Natural killer cell (primary cell): Measurements from ENCODE around the gene PRUNE2. TPM values are rescaled to one million over a fixed set of nuclear protein-coding genes. Genes with fewer than 3 reads are reported as not detected.

ENCODE experiments used
- ATAC-seq, 3 donors: fragments of 150-1000 bp in 2 of 3; fragments of 200-7000 bp in 1 of 3; cut with Tn5 transposase; 1 replicate in 1 of 3; 2 replicates in 2 of 3; pipeline ENCODE4 v1.10.0; 2021; ENCODE audit warnings: mild to moderate bottlenecking in 2 of 3, moderate library complexity in 2 of 3
- DNase-seq, 2 donors: peaks; one replicate each; pipeline versions ENCODE4 v3.0.0 to v3.0.0-alpha.2; 2013 to 2021; ENCODE audit warnings: mixed read lengths in 1 of 2
- H3K27ac ChIP-seq: one replicate; pipeline ENCODE4 v1.5.1; 2013; ENCODE audit warnings: mild to moderate bottlenecking, low read length
- H3K27me3 ChIP-seq: one replicate; pipeline ENCODE4 v1.6.1; 2013; ENCODE audit warnings: low read length; ENCODE audit not compliant: control insufficient read depth, insufficient read depth
- H3K36me3 ChIP-seq: one replicate; pipeline ENCODE4 v1.6.1; 2013; ENCODE audit warnings: low read length; ENCODE audit not compliant: control insufficient read depth, insufficient read depth
- H3K4me1 ChIP-seq: one replicate; pipeline ENCODE4 v1.6.1; 2013; ENCODE audit warnings: low read length; ENCODE audit not compliant: control insufficient read depth, insufficient read depth
- H3K4me3 ChIP-seq: one replicate; pipeline ENCODE4 v1.5.1; 2013; ENCODE audit warnings: low read length
- H3K9me3 ChIP-seq: one replicate; pipeline ENCODE4 v1.6.1; 2013; ENCODE audit warnings: low read length; ENCODE audit not compliant: control insufficient read depth, insufficient read depth
- H3K27ac Mint-ChIP-seq, 2 donors: one replicate each; pipeline ENCODE4 v1.8.0; 2022; ENCODE audit warnings: mild to moderate bottlenecking in 2 of 2, mixed read lengths in 2 of 2, moderate library complexity in 1 of 2
- H3K27me3 Mint-ChIP-seq, 2 donors: one replicate each; pipeline ENCODE4 v1.8.0; 2022; ENCODE audit warnings: low read depth in 2 of 2, mixed read lengths in 2 of 2
- H3K36me3 Mint-ChIP-seq: one replicate; pipeline ENCODE4 v1.8.0; 2022; ENCODE audit warnings: mixed read lengths
- H3K4me1 Mint-ChIP-seq, 2 donors: one replicate each; pipeline ENCODE4 v1.8.0; 2022; ENCODE audit warnings: mixed read lengths in 2 of 2
- H3K4me3 Mint-ChIP-seq: one replicate; pipeline ENCODE4 v1.8.0; 2022; ENCODE audit warnings: mild to moderate bottlenecking, moderate library complexity, mixed read lengths
- H3K9me3 Mint-ChIP-seq, 2 donors: one replicate each; pipeline ENCODE4 v1.8.0; 2022; ENCODE audit warnings: mixed read lengths in 2 of 2
- CTCF ChIP-seq: fragments of 200-600 bp; IDR thresholded peaks from one replicate; pipeline ENCODE4 v1.8.0; 2022; ENCODE audit warnings: antibody characterized with exemption
- WGBS: methylation state at CpG from one replicate; pipeline ENCODE4 v1.1.7; 2013; ENCODE audit warnings: missing lambda C conversion rate; ENCODE audit not compliant: insufficient coverage; 5-methylcytosine and 5-hydroxymethylcytosine counted together
- intact Hi-C: fragments of 100-400 bp; cut with micrococcal nuclease; formaldehyde crosslinking; loops from one replicate; pipeline ENCODE4 v1.14.2; 2022
- total RNA-seq, 4 donors: library from RNA; stranded (reverse); fragments of 120-200 nt in 1 of 4; gene quantifications; one replicate each; pipeline versions ENCODE4 v1.2.3 to v1.2.4, GENCODE V29; 2013 to 2022

The PRUNE2 gene
- total RNA-seq, 3 donors from 2014 or later (not counting 1 experiment from before 2014, with no cell fraction given): 0.43 to 0.45 TPM; not detected in 1

GRCh38 chr9:76567086-76567485, 338.8 kb downstream of the PRUNE2 start:
- intact Hi-C loops: no loop called here
- no peak for ATAC-seq
- no peak for DNase-seq
- Histone ChIP-seq H3K9me3 (peaks cover 6% of the 10 kb centered on the region), H3K4me3 (no peak overlapping the region), H3K4me1 (peaks cover 22% of the 10 kb centered on the region), H3K27me3 (no peaks in the 10 kb centered on the region), H3K36me3 (no peaks in the 10 kb centered on the region), H3K27ac (no peak overlapping the region)
- no peak overlapping the region for H3K4me3 Mint-ChIP-seq
- peaks cover 0 to 2% of the 10 kb centered on the region in 2 donors for H3K9me3 Mint-ChIP-seq
- peaks cover 8% of the 10 kb centered on the region for H3K36me3 Mint-ChIP-seq
- peaks cover 59 to 63% of the 10 kb centered on the region in 2 donors for H3K4me1 Mint-ChIP-seq
- no peak for TF ChIP-seq CTCF
- no peak overlapping the region for H3K27ac Mint-ChIP-seq
- WGBS: no CpG with 5 or more reads among the region's 2 CpGs
- no peaks in the 10 kb centered on the region for H3K27me3 Mint-ChIP-seq

GRCh38 chr9:76564297-76564696, 341.6 kb downstream of the PRUNE2 start:
- Histone ChIP-seq H3K27ac (no peak overlapping the region), H3K4me1 (peaks cover 10% of the 10 kb centered on the region), H3K27me3 (no peaks in the 10 kb centered on the region), H3K36me3 (no peaks in the 10 kb centered on the region), H3K4me3 (no peak overlapping the region), H3K9me3 (no peaks in the 10 kb centered on the region)
- ATAC-seq: no peak
- Mint-ChIP-seq H3K27ac (peak overlapping the region in 1 of 2 donors; percentile 6), H3K9me3 (peaks cover 0 to under 1% of the 10 kb centered on the region in 2 donors), H3K36me3 (peaks cover 8% of the 10 kb centered on the region), H3K4me3 (no peak overlapping the region), H3K4me1 (peaks cover 35 to 47% of the 10 kb centered on the region in 2 donors), H3K27me3 (no peaks in the 10 kb centered on the region)
- intact Hi-C loops: no loop called here
- no peak for DNase-seq
- no peak for TF ChIP-seq CTCF

GRCh38 chr9:76562511-76562911, 343.4 kb downstream of the PRUNE2 start:
- no peaks in the 10 kb centered on the region for H3K27me3 ChIP-seq
- peak; percentile 38 to 59 (median 48) for ATAC-seq
- H3K27me3 Mint-ChIP-seq: peaks cover 0 to 2% of the 10 kb centered on the region in 2 donors
- intact Hi-C loops: loop anchor here (1.0 kb wide), 1 partner anchor 15 kb away; no protein-coding TSS in a partner anchor
- no peaks in the 10 kb centered on the region for H3K9me3 Mint-ChIP-seq
- TF ChIP-seq CTCF: no peak
- peaks cover 24 to 29% of the 10 kb centered on the region in 2 donors for H3K4me1 Mint-ChIP-seq
- H3K9me3 ChIP-seq: no peaks in the 10 kb centered on the region
- H3K27ac ChIP-seq: peak overlapping the region; percentile 3
- peak overlapping the region; percentile 35 to 37 for H3K27ac Mint-ChIP-seq
- H3K4me3 Mint-ChIP-seq: no peak overlapping the region
- no peak for DNase-seq
- H3K4me1 ChIP-seq: peaks cover 10% of the 10 kb centered on the region
- H3K36me3 Mint-ChIP-seq: peaks cover 4% of the 10 kb centered on the region
- no peak overlapping the region for H3K4me3 ChIP-seq
- H3K36me3 ChIP-seq: no peaks in the 10 kb centered on the region

GRCh38 chr9:76561900-76562299, 344.0 kb downstream of the PRUNE2 start:
- Histone ChIP-seq H3K4me3 (no peak overlapping the region), H3K4me1 (peaks cover 10% of the 10 kb centered on the region), H3K9me3 (no peaks in the 10 kb centered on the region), H3K27me3 (no peaks in the 10 kb centered on the region), H3K36me3 (no peaks in the 10 kb centered on the region), H3K27ac (no peak overlapping the region)
- DNase-seq (no peak), ATAC-seq (no peak)
- TF ChIP-seq CTCF: no peak
- H3K36me3 Mint-ChIP-seq: no peaks in the 10 kb centered on the region
- H3K9me3 Mint-ChIP-seq: no peaks in the 10 kb centered on the region
- peaks cover 24 to 26% of the 10 kb centered on the region in 2 donors for H3K4me1 Mint-ChIP-seq
- peak overlapping the region in 1 of 2 donors; percentile 37 for H3K27ac Mint-ChIP-seq
- H3K27me3 Mint-ChIP-seq: peaks cover 0 to 2% of the 10 kb centered on the region in 2 donors
- H3K4me3 Mint-ChIP-seq: peak overlapping the region; percentile 4
- 86% methylated on average over 1 of the region's 1 CpG for WGBS
- intact Hi-C loops: loop anchor here (1.0 kb wide), 1 partner anchor 15 kb away; no protein-coding TSS in a partner anchor
